Liver (tissue), 3 donors: ENCODE measurements around the gene IGHMBP2.

Source experiments
- ATF3 ChIP-seq: IDR thresholded peaks from 2 replicates; pipeline ENCODE4 v1.6.1; 2016; ENCODE audit warnings: antibody characterized with exemption
- CTCF ChIP-seq: fragments of 150-350 bp; IDR thresholded peaks from 2 replicates; pipeline ENCODE4 v1.5.1; 2017; ENCODE audit warnings: improper control_type of control experiment, low read depth, low read length; ENCODE audit not compliant: missing input control
- FOXA2 ChIP-seq: IDR thresholded peaks from 2 replicates; pipeline ENCODE4 v1.6.1; 2016; ENCODE audit warnings: antibody characterized with exemption
- GABPA ChIP-seq, 2 donors: IDR thresholded peaks in 1 of 2; conservative IDR thresholded peaks in 1 of 2; 2 replicates each; pipeline ENCODE4 v1.6.1; 2016; ENCODE audit warnings: antibody characterized with exemption in 2 of 2, mild to moderate bottlenecking in 1 of 2, moderate library complexity in 1 of 2
- JUND ChIP-seq, 2 donors: IDR thresholded peaks; 2 replicates each; pipeline ENCODE4 v1.6.1; 2016; ENCODE audit warnings: antibody characterized with exemption in 2 of 2
- MAX ChIP-seq: IDR thresholded peaks from 2 replicates; pipeline ENCODE4 v1.6.1; 2016; ENCODE audit warnings: antibody characterized with exemption
- NR2F2 ChIP-seq: IDR thresholded peaks from 2 replicates; pipeline ENCODE4 v1.6.1; 2016; ENCODE audit warnings: antibody characterized with exemption
- RAD21 ChIP-seq, 2 donors: IDR thresholded peaks; 2 replicates each; pipeline ENCODE4 v1.6.1; 2016; ENCODE audit warnings: antibody characterized with exemption in 2 of 2, mild to moderate bottlenecking in 2 of 2
- REST ChIP-seq: IDR thresholded peaks from 2 replicates; pipeline ENCODE4 v1.6.1; 2016; ENCODE audit warnings: antibody characterized with exemption, mild to moderate bottlenecking
- RXRA ChIP-seq, 2 donors: IDR thresholded peaks; 2 replicates each; pipeline ENCODE4 v1.6.1; 2017 to 2018; ENCODE audit warnings: antibody characterized with exemption in 2 of 2, mild to moderate bottlenecking in 1 of 2
- SP1 ChIP-seq: IDR thresholded peaks from 2 replicates; pipeline ENCODE4 v1.6.1; 2018; ENCODE audit warnings: antibody characterized with exemption, mild to moderate bottlenecking
- TAF1 ChIP-seq: conservative IDR thresholded peaks from 2 replicates; pipeline ENCODE4 v1.6.1; 2016; ENCODE audit warnings: antibody characterized with exemption, mild to moderate bottlenecking
- YY1 ChIP-seq: IDR thresholded peaks from 2 replicates; pipeline ENCODE4 v1.6.1; 2016; ENCODE audit warnings: antibody characterized with exemption, mild to moderate bottlenecking
- ZBTB33 ChIP-seq: IDR thresholded peaks from 2 replicates; pipeline ENCODE4 v1.6.1; 2016; ENCODE audit warnings: antibody characterized with exemption
- donor health status: healthy.
- donor health status: healthy.

GRCh38 chr11:68931911-68932310, 28.2 kb downstream of the IGHMBP2 start:
- TF ChIP-seq CTCF, result no peak
- no peak for TF ChIP-seq REST
- no peak for TF ChIP-seq RAD21 (IDR thresholded peaks at IDR 0.05)
- TF ChIP-seq MAX, result no peak
- no peak for TF ChIP-seq SP1
- TF ChIP-seq ATF3, result no peak
- TF ChIP-seq YY1, result no peak
- TF ChIP-seq TAF1, result no peak
- TF ChIP-seq ZBTB33, result no peak
- no peak for TF ChIP-seq GABPA (IDR thresholded peaks at IDR 0.05 in 1 of 2, conservative IDR thresholded peaks at IDR 0.05 in 1 of 2)
- TF ChIP-seq JUND (IDR thresholded peaks at IDR 0.05), result no peak
- no peak for TF ChIP-seq RXRA (IDR thresholded peaks at IDR 0.05)
- no peak for TF ChIP-seq NR2F2
- TF ChIP-seq FOXA2, result no peak
